Mucosa of stomach (tissue), 1 donor: ENCODE results near the gene SMOC1.

Source experiments
- H3K27me3 ChIP-seq: one replicate; pipeline ENCODE4 v1.7.0; 2013; ENCODE audit warnings: mild to moderate bottlenecking, low read length; ENCODE audit not compliant: control insufficient read depth, insufficient read depth
- H3K36me3 ChIP-seq: one replicate; pipeline ENCODE4 v1.7.0; 2013; ENCODE audit warnings: low read length; ENCODE audit not compliant: control insufficient read depth, insufficient read depth
- H3K4me1 ChIP-seq: one replicate; pipeline ENCODE4 v1.7.0; 2013; ENCODE audit warnings: mild to moderate bottlenecking, low read length; ENCODE audit not compliant: control insufficient read depth, insufficient read depth
- H3K4me3 ChIP-seq: one replicate; pipeline ENCODE4 v1.7.0; 2013; ENCODE audit warnings: low read length
- H3K9ac ChIP-seq: one replicate; pipeline ENCODE4 v1.7.0; 2013; ENCODE audit warnings: mild to moderate bottlenecking, low read length, moderate library complexity
- H3K9me3 ChIP-seq: one replicate; pipeline ENCODE4 v1.7.0; 2013; ENCODE audit warnings: mild to moderate bottlenecking, low read length, moderate library complexity; ENCODE audit not compliant: control insufficient read depth
- donor health status: Pancreatic carcinoma.

SMOC1 gene

DNA sequence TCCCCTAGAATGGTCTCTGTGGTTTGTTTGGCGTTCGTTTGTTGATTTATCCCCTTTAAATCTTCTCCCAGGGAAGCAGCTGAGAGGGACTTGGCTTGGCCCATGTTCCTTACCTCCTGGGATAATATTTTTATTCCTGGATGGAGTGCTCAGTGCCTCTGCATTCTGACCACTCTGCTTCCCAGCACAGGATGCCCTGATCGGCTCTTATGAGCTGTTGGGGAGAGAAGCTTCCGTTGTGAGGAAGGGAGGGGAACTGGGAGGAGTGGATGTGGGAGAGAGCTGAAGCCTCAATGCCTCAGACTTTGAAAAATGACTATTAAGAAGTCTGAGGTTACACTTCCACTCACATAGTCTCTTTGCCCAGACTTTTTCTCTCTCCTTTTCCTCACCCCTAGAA is 114.8 kb downstream of the SMOC1 start:
- no peaks in the 10 kb centered on the region for H3K9me3 ChIP-seq
- no peak overlapping the region for H3K4me3 ChIP-seq
- no peaks in the 10 kb centered on the region for H3K36me3 ChIP-seq
- H3K27me3 ChIP-seq = no peaks in the 10 kb centered on the region
- no peak overlapping the region for H3K9ac ChIP-seq
- H3K4me1 ChIP-seq = peaks cover 12% of the 10 kb centered on the region

GRCh38 chr14:69996216-69996615 is 117.0 kb downstream of the SMOC1 start:
- H3K9ac ChIP-seq = no peak overlapping the region
- peaks cover 12% of the 10 kb centered on the region for H3K4me1 ChIP-seq
- no peaks in the 10 kb centered on the region for H3K9me3 ChIP-seq
- no peaks in the 10 kb centered on the region for H3K36me3 ChIP-seq
- no peak overlapping the region for H3K4me3 ChIP-seq
- no peaks in the 10 kb centered on the region for H3K27me3 ChIP-seq

DNA sequence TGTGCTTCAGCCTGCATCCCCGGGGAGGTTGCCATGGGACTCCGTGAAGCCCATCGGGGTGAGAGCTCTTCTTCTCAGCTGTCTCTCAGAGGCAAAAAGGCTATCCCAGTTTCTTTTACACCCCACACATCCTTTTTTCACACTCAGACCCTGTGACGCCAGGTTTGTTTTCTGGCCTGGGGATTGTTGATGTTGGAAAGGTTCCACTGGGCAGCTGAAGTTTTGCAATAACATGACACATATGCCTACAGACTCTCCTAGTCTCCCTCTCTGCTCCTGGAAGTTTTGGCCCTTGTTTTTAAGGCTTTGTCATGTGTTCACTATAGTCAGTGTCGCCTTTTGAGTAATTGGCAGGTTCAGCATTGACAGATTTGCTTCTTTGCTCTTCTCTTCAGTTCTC is 118.6 kb downstream of the SMOC1 start:
- Histone ChIP-seq H3K9ac (no peak overlapping the region), H3K4me3 (no peak overlapping the region), H3K27me3 (no peaks in the 10 kb centered on the region), H3K36me3 (no peaks in the 10 kb centered on the region), H3K9me3 (no peaks in the 10 kb centered on the region), H3K4me1 (peaks cover 4% of the 10 kb centered on the region)

DNA sequence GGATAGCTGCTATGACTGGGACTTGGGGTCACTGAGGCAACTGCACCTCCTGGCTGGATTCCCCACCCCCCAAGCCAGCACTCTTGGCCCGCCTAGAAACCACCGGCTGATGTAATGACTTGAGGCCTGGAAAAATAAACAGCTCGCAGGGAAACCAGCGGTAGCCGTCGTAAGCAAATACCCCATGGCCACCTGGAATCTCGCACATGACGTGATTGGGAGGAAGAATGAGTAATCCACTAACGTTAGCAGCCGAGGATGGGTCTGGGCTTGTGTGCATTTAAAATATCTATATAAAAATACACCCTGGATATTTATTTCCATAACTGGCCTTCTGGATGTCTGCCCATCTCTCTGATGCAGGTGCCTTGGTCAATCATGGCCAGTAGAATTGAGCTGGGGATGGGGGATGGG is 120.1 kb downstream of the SMOC1 start:
- Histone ChIP-seq H3K9ac (no peak overlapping the region), H3K4me1 (peaks cover 4% of the 10 kb centered on the region), H3K36me3 (no peaks in the 10 kb centered on the region), H3K27me3 (no peaks in the 10 kb centered on the region), H3K4me3 (no peak overlapping the region), H3K9me3 (no peaks in the 10 kb centered on the region)

- Histone ChIP-seq H3K9me3 (no peaks in the 10 kb centered on the region), H3K36me3 (no peaks in the 10 kb centered on the region), H3K4me3 (no peak overlapping the region)
These were observed 121.4 kb downstream of the SMOC1 start for GRCh38 chr14:70000601-70001000.

GRCh38 chr14:70002589-70003346 is 123.6 kb downstream of the SMOC1 start:
- H3K9ac ChIP-seq = no peak overlapping the region
- no peaks in the 10 kb centered on the region for H3K36me3 ChIP-seq
- no peak overlapping the region for H3K4me3 ChIP-seq
- H3K9me3 ChIP-seq = no peaks in the 10 kb centered on the region
- no peaks in the 10 kb centered on the region for H3K27me3 ChIP-seq
- peaks cover 19% of the 10 kb centered on the region for H3K4me1 ChIP-seq

More at GRCh38 chr14:70000601-70001000, 121.4 kb downstream of the SMOC1 start:
- Histone ChIP-seq H3K27me3 (no peaks in the 10 kb centered on the region), H3K9ac (no peak overlapping the region), H3K4me1 (peaks cover 15% of the 10 kb centered on the region)

GRCh38 chr14:70004791-70005190 is 125.6 kb downstream of the SMOC1 start:
- Histone ChIP-seq H3K4me1 (peaks cover 19% of the 10 kb centered on the region), H3K36me3 (no peaks in the 10 kb centered on the region), H3K9ac (no peak overlapping the region), H3K4me3 (no peak overlapping the region), H3K9me3 (no peaks in the 10 kb centered on the region), H3K27me3 (no peaks in the 10 kb centered on the region)

DNA sequence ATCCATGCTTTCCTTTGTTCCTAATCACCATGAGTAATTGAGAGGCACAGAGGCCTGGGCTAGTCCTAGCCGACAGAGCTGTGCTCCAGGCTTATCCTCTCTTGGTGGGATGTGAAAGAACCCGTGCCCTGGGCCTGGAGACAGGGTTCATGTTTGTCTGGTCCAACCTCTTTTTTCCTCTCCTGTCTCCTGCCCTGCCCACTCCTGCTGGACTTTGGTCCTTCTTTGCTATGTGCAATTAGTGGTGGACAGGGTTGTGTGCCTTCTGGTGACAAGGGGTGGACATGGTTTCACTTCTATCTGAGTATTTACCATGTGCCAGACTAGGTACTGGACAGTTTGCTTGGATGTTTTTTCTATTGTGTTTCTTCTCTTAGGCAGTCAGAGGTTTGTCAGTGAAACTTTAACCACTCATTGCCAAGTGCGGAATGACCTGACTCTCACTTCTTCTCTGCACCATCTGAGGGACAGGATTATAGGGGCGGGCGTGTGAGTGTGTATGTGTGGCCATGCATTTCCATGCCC is 126.1 kb downstream of the SMOC1 start:
- H3K36me3 ChIP-seq = no peaks in the 10 kb centered on the region
- peaks cover 19% of the 10 kb centered on the region for H3K4me1 ChIP-seq
- H3K9me3 ChIP-seq = no peaks in the 10 kb centered on the region
- no peak overlapping the region for H3K4me3 ChIP-seq
- H3K27me3 ChIP-seq = no peaks in the 10 kb centered on the region
- H3K9ac ChIP-seq = no peak overlapping the region

DNA sequence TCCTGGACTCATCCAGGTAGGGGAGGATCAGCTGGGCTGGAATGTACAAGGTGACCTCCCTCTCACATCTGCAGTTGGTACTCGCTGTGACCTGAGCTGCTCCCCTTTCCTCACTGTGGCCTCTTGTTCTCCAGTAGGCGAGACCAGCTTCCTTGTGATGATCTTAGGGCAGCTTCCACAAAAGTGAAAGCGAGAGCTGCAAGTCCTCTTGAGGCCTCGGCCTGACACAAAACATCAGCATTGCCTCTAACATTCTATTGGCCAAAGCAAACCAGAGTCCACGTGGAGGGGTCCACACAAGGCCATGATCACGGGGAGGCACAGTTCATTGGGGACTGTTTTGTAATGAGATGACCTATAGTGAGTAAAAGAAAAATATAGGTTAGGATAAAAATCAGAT is 127.5 kb downstream of the SMOC1 start:
- Histone ChIP-seq H3K36me3 (no peaks in the 10 kb centered on the region), H3K4me1 (peaks cover 19% of the 10 kb centered on the region), H3K27me3 (no peaks in the 10 kb centered on the region), H3K9ac (no peak overlapping the region), H3K9me3 (no peaks in the 10 kb centered on the region), H3K4me3 (no peak overlapping the region)

GRCh38 chr14:70008284-70009262 is 129.4 kb downstream of the SMOC1 start:
- H3K36me3 ChIP-seq = no peaks in the 10 kb centered on the region
- no peak overlapping the region for H3K4me3 ChIP-seq
- no peaks in the 10 kb centered on the region for H3K27me3 ChIP-seq
- no peaks in the 10 kb centered on the region for H3K9me3 ChIP-seq
- peaks cover 19% of the 10 kb centered on the region for H3K4me1 ChIP-seq
- H3K9ac ChIP-seq = no peak overlapping the region

DNA sequence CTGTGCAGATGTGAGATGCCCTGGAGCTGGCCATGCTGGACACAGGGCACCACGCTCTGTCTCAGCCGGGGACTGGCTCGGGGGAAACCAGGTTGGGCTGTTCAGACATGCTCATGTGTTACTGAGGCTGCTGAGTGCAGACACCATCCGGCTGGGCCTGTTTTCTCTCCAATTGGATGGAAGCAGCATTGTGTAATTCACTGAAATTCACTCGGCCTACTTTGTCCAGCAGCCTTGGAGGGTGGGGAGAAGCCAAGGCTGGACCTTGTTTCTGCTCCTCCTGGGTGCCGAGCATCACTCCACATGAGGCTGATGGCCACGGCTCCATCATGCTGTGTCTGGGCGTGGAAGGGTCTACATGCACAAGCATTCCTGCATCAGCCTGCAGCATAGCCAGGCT is 130.7 kb downstream of the SMOC1 start:
- H3K27me3 ChIP-seq = no peaks in the 10 kb centered on the region

GRCh38 chr14:70011098-70011497 is 131.9 kb downstream of the SMOC1 start:
- Histone ChIP-seq H3K27me3 (no peaks in the 10 kb centered on the region), H3K4me3 (no peak overlapping the region), H3K36me3 (no peaks in the 10 kb centered on the region), H3K4me1 (peaks cover 5% of the 10 kb centered on the region), H3K9ac (no peak overlapping the region), H3K9me3 (no peaks in the 10 kb centered on the region)

More for the DNA sequence above, 130.7 kb downstream of the SMOC1 start:
- no peaks in the 10 kb centered on the region for H3K36me3 ChIP-seq
- H3K9me3 ChIP-seq = no peaks in the 10 kb centered on the region
- H3K9ac ChIP-seq = no peak overlapping the region
- no peak overlapping the region for H3K4me3 ChIP-seq
- H3K4me1 ChIP-seq = peaks cover 16% of the 10 kb centered on the region
